Right cardiac atrium (tissue), 5 donors: ENCODE data around the gene GARRE1. TPM values are rescaled to one million over a fixed set of nuclear protein-coding genes. Genes with fewer than 3 reads are reported as not detected.
A peak's percentile ranks its signal among the peaks of the same experiment; 100 is the strongest.

Experiments used
- ATAC-seq, 2 donors: fragments of 200-7000 bp; cut with Tn5 transposase; one replicate each; pipeline versions ENCODE4 v1.8.0 to v1.9.1; 2020; ENCODE audit warnings: moderate library complexity in 2 of 2, mild to moderate bottlenecking in 1 of 2
- DNase-seq, 3 donors: peaks; one replicate each; pipeline ENCODE4 v3.0.0-alpha.2; 2020
- H3K27ac ChIP-seq: one replicate; pipeline ENCODE4 v1.5.1; 2013; ENCODE audit warnings: mild to moderate bottlenecking, low read length, control low read depth, moderate library complexity
- H3K27me3 ChIP-seq: one replicate; pipeline ENCODE4 v1.6.1; 2013; ENCODE audit not compliant: control insufficient read depth, insufficient read depth
- H3K4me1 ChIP-seq: one replicate; pipeline ENCODE4 v1.6.1; 2013; ENCODE audit warnings: low read length; ENCODE audit not compliant: control insufficient read depth, insufficient read depth
- H3K4me3 ChIP-seq: one replicate; pipeline ENCODE4 v1.5.1; 2013; ENCODE audit warnings: low read length, control low read depth
- H3K9me3 ChIP-seq: one replicate; pipeline ENCODE4 v1.6.1; 2013; ENCODE audit warnings: low read length; ENCODE audit not compliant: control insufficient read depth
- WGBS: extraction: QIAGEN DNeasy Blood & Tissue Kit; methylation state at CpG from one replicate; pipeline ENCODE4 v1.1.7; 2013; 5-methylcytosine and 5-hydroxymethylcytosine counted together
- intact Hi-C, 4 donors: fragments of 100-400 bp; cut with DNase I; formaldehyde crosslinking; loops; one replicate each; pipeline versions ENCODE4 v1.11.0 to v1.14.0; 2022 to 2023
- polyA plus RNA-seq: library from polyadenylated mRNA; stranded (reverse); fragments of 200-250 nt; gene quantifications from one replicate; pipeline ENCODE4 v1.2.3, GENCODE V29; 2013
- total RNA-seq, 4 donors: library from RNA; stranded (reverse); fragmentation: NEBNext Ultra II Directional; extraction: Animal tissue kit (Norgen Biotek cat#: 25700); gene quantifications; one replicate each; pipeline ENCODE4 v1.2.1, GENCODE V29; 2021
- donor health status: healthy with polysubstance abuse.
- donor health status: DM: no; HTN: yes; CAD: no.
- donor health status: DM: no; HTN: no; CAD: no.
- donor health status: DM: no; HTN: yes; CAD: no; lungs with severe emphysema.
- donor health status: DM: yes; HTN: yes; CAD: no.

GARRE1 gene
- total and polyA plus RNA-seq, 5 donors, result 10.6 to 22.7 (median 22.0) TPM

GRCh38 chr19:34261334-34262109 lies 7.2 kb downstream of the GARRE1 start:
- H3K9me3 ChIP-seq, result no peaks in the 10 kb centered on the region
- no peak for ATAC-seq
- H3K4me3 ChIP-seq, result no peak overlapping the region
- intact Hi-C loops, result no loop called here
- 69% methylated on average over 6 of the region's 6 CpGs for WGBS
- DNase-seq, result no peak
- H3K27ac ChIP-seq, result no peak overlapping the region
- H3K27me3 ChIP-seq, result no peaks in the 10 kb centered on the region
- peaks cover 16% of the 10 kb centered on the region for H3K4me1 ChIP-seq

GRCh38 chr19:34263745-34264237 lies 9.4 kb downstream of the GARRE1 start:
- intact Hi-C loops, result no loop called here
- ATAC-seq (no peak), DNase-seq (no peak)
- Histone ChIP-seq H3K27ac (no peak overlapping the region), H3K9me3 (no peaks in the 10 kb centered on the region), H3K4me1 (peaks cover 16% of the 10 kb centered on the region), H3K4me3 (no peak overlapping the region), H3K27me3 (no peaks in the 10 kb centered on the region)
- 81% methylated on average over 8 of the region's 8 CpGs for WGBS

GRCh38 chr19:34265221-34265650 lies 10.9 kb downstream of the GARRE1 start:
- H3K4me1 ChIP-seq, result peaks cover 19% of the 10 kb centered on the region
- 54% methylated on average over 6 of the region's 6 CpGs for WGBS
- intact Hi-C loops, result loop anchor here in 1 of 4 donors (5.0 kb wide), 1 partner anchor 62 kb away; no protein-coding TSS in a partner anchor
- H3K4me3 ChIP-seq, result peak overlapping the region; percentile 60
- H3K27ac ChIP-seq, result peak overlapping the region; percentile 25
- peak; percentile 40 to 66 (median 66) for DNase-seq
- no peaks in the 10 kb centered on the region for H3K9me3 ChIP-seq
- ATAC-seq, result peak; percentile 20 to 36
- H3K27me3 ChIP-seq, result no peaks in the 10 kb centered on the region

GRCh38 chr19:34269081-34269480 lies 14.7 kb downstream of the GARRE1 start:
- DNase-seq, result no peak
- H3K4me1 ChIP-seq, result peaks cover 21% of the 10 kb centered on the region
- no peak overlapping the region for H3K4me3 ChIP-seq

GRCh38 chr19:34269489-34269888 lies 15.1 kb downstream of the GARRE1 start:
- Histone ChIP-seq H3K27ac (peak overlapping the region; percentile 66), H3K27me3 (no peaks in the 10 kb centered on the region), H3K4me3 (no peak overlapping the region), H3K4me1 (peaks cover 23% of the 10 kb centered on the region), H3K9me3 (no peaks in the 10 kb centered on the region)
- intact Hi-C loops, result loop anchor here in 1 of 4 donors (5.0 kb wide), 1 partner anchor 58 kb away; no protein-coding TSS in a partner anchor
- no peak for DNase-seq
- 40% methylated on average over 2 of the region's 2 CpGs for WGBS
- no peak for ATAC-seq

More at GRCh38 chr19:34269081-34269480, 14.7 kb downstream of the GARRE1 start:
- intact Hi-C loops, result loop anchor here in 1 of 4 donors (5.0 kb wide), 1 partner anchor 58 kb away; no protein-coding TSS in a partner anchor
- Histone ChIP-seq H3K27ac (peak overlapping the region; percentile 87), H3K27me3 (no peaks in the 10 kb centered on the region), H3K9me3 (no peaks in the 10 kb centered on the region)
- no peak for ATAC-seq
- WGBS, result 58% methylated on average over 8 of the region's 8 CpGs

GRCh38 chr19:34269968-34270621 lies 15.7 kb downstream of the GARRE1 start:
- peak overlapping the region; percentile 100 for H3K27ac ChIP-seq
- DNase-seq, result peak; percentile 70 to 86 (median 85)
- intact Hi-C loops, result loop anchor here in 1 of 4 donors (5.0 kb wide), 1 partner anchor 57 kb away; no protein-coding TSS in a partner anchor
- H3K27me3 ChIP-seq, result no peaks in the 10 kb centered on the region
- WGBS, result 29% methylated on average over 5 of the region's 5 CpGs
- no peaks in the 10 kb centered on the region for H3K9me3 ChIP-seq
- peak overlapping the region; percentile 31 for H3K4me3 ChIP-seq
- peaks cover 23% of the 10 kb centered on the region for H3K4me1 ChIP-seq
- ATAC-seq, result peak; percentile 88 to 93

- intact Hi-C loops, result no loop called here
- DNase-seq (no peak), ATAC-seq (no peak)
- no peak overlapping the region for H3K27ac ChIP-seq
- H3K27me3 ChIP-seq, result no peaks in the 10 kb centered on the region
- H3K9me3 ChIP-seq, result no peaks in the 10 kb centered on the region
- WGBS, result 77% methylated on average over 4 of the region's 4 CpGs
- H3K4me1 ChIP-seq, result peaks cover 26% of the 10 kb centered on the region
- H3K4me3 ChIP-seq, result no peak overlapping the region
These were observed 18.8 kb downstream of the GARRE1 start for GRCh38 chr19:34273121-34273520.

GRCh38 chr19:34274284-34274826 lies 20.0 kb downstream of the GARRE1 start:
- DNase-seq, result no peak
- no peaks in the 10 kb centered on the region for H3K27me3 ChIP-seq
- H3K9me3 ChIP-seq, result no peaks in the 10 kb centered on the region
- H3K27ac ChIP-seq, result peak overlapping the region; percentile 68
- H3K4me1 ChIP-seq, result peaks cover 26% of the 10 kb centered on the region
- intact Hi-C loops, result no loop called here
- H3K4me3 ChIP-seq, result no peak overlapping the region
- ATAC-seq, result no peak
- WGBS, result 73% methylated on average over 7 of the region's 7 CpGs

GRCh38 chr19:34274827-34275625 lies 20.7 kb downstream of the GARRE1 start:
- H3K27ac ChIP-seq, result no peak overlapping the region
- peaks cover 25% of the 10 kb centered on the region for H3K4me1 ChIP-seq
- no peaks in the 10 kb centered on the region for H3K9me3 ChIP-seq

GRCh38 chr19:34275705-34276104 lies 21.4 kb downstream of the GARRE1 start:
- WGBS, result 100% methylated on average over 1 of the region's 1 CpG
- intact Hi-C loops, result no loop called here

More at GRCh38 chr19:34274827-34275625, 20.7 kb downstream of the GARRE1 start:
- Histone ChIP-seq H3K27me3 (no peaks in the 10 kb centered on the region), H3K4me3 (no peak overlapping the region)
- intact Hi-C loops, result no loop called here
- ATAC-seq (peak in 1 of 2 donors; percentile 32), DNase-seq (no peak)
- 40% methylated on average over 4 of the region's 4 CpGs for WGBS

More at GRCh38 chr19:34275705-34276104, 21.4 kb downstream of the GARRE1 start:
- H3K9me3 ChIP-seq, result no peaks in the 10 kb centered on the region
- H3K4me3 ChIP-seq, result no peak overlapping the region
- H3K27me3 ChIP-seq, result no peaks in the 10 kb centered on the region
- peaks cover 20% of the 10 kb centered on the region for H3K4me1 ChIP-seq
- H3K27ac ChIP-seq, result no peak overlapping the region
- no peak for DNase-seq
- no peak for ATAC-seq
